ENCODE data around the gene IQCH.

GRCh38 chr15:67474405-67475110 is 220.0 kb downstream of the IQCH start:
- TF ChIP-seq SIN3A (IDR thresholded peaks at IDR 0.05; ENCODE audit: borderline replicate concordance, insufficient read depth, low read length) (no peak), POLR2AphosphoS5 (IDR thresholded peaks at IDR 0.05; ENCODE audit: low read depth, low read length) (no peak)

Data from PFSK-1 (cell line).